ENCODE results near the gene CEP290.
A peak's percentile ranks its signal among the peaks of the same experiment; 100 is the strongest.
"Not testable (repeated sequence)": the region's sequence is repeated elsewhere in the genome, so short reads cannot be mapped to it uniquely, and the experiment has no call there.

Gene CEP290

DNA sequence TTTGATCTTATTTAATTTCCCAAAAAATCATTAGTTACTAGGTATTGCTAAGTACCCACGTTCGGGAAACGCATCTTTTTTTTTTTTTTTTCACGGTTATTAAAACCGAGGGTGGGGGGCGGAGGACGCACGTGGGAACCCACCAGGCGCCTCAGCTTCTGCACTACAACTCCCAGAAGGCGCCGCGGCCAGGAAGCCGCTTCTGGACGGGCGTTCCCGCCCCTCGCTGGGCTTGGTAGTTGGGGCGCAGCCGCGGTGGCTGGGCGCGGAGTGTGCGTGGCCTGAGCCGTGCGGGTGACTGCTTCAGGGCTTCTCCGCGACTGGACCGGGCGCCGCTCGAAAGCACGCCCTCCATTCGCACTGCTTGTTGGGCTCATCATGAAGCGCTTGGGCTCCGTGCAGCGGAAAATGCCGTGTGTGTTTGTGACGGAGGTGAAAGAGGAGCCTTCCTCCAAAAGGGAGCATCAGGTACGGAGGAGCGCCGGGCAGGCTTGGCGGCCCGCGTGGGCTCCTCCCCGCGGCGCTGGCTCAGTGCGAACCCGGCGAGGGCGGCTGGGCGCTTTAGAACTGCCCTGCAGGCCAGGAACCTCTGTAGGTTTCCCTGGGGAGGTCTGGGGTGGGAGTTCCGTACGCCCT, 106.5 kb downstream of the CEP290 start:
- DNase-seq, result peak; percentile 80 to 82

- DNase-seq, result not testable (repeated sequence)
Measured at GRCh38 chr12:88031161-88031560, 110.7 kb downstream of the CEP290 start.

- no peak for DNase-seq
Measured at GRCh38 chr12:88029093-88029665, 112.7 kb downstream of the CEP290 start, which contains the start of gene C12orf50. TSS of gene C12orf50 (minus strand) at chr12:88029401. CDS start at chr12:88026962, 2,439 bp downstream.

- DNase-seq, result no peak
Measured at GRCh38 chr12:88026196-88026595, 115.7 kb downstream of the CEP290 start.

DNA sequence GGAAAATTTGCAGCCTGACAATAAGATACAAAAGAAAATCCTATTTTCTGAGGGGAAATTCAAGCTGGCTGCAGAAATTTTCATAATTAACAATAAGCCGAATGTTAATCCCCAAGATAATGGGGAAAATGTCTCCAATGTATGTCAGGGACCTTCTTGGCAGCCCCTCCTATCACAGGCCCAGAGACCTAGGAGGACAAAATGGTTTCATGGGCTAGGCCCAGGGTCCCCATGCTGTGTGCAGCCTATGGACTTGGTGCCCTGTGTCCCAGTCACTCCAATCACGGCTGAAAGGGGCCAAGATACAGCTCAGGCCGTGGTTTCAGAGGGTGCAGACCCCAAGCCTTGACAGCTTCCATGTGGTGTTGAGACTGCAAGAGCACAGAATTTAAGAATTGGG, 123.9 kb downstream of the CEP290 start:
- no peak for DNase-seq

- no peak for DNase-seq
Measured at GRCh38 chr12:88015825-88016224, 126.1 kb downstream of the CEP290 start.

DNA sequence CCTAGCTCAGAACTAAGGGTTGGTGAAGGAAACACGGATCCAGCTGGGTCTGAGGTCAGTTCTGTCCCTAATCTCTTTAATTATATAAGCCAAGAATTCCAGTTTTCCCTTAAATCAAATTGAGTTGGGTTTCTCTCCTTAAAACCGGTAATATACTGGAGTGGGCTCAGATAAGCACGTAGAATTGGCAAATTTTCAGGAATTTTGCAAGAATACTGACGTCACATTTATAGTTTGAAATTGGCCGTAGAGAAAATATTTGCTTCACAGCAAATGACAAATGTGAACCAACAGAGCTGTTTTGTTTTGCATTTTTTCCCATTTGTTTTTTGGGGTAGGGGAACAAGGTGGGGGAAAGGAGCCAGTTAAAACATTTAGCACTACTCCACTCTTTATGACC, 130.1 kb downstream of the CEP290 start:
- DNase-seq, result no peak

GRCh38 chr12:88006351-88006750, 135.5 kb downstream of the CEP290 start:
- no peak for DNase-seq

DNA sequence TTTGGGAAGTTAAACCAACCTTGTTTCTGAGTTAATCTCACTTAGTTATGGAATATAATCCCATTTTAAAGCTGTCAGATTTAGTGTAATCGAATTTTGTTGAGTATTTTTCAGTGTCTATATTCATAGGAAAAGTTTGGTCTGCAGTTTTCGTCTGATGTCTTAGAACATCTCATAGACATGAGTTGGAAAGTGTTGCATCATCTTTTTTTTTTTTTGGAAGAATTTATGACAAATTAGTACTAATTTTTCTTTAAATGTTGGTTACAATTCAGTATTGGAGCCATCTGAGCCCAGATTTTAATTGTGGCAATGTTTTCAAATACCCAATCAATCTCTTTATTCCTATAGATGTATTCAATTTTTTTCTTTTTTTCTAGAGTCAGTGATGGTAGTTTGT, 140.6 kb downstream of the CEP290 start:
- no peak for DNase-seq

All from NCI-H1930 (cell line).